LNCaP clone FGC (cell line): ENCODE data around the gene STX17.

Source experiments
- DNase-seq: peaks from one replicate; pipeline ENCODE4 v3.0.0-alpha.2; 2011; ENCODE audit warnings: low read depth
- H3K4me3 ChIP-seq: 2 replicates; pipeline ENCODE4 v1.5.1; 2011; ENCODE audit warnings: mild to moderate bottlenecking, low read depth, low read length, control low read depth
- CTCF ChIP-seq: IDR thresholded peaks from 2 replicates; pipeline ENCODE4 v1.5.1; 2012; ENCODE audit warnings: mild to moderate bottlenecking; ENCODE audit not compliant: control insufficient read depth, insufficient read depth; ENCODE audit errors: extremely low read depth

Gene STX17

GRCh38 chr9:100011062-100011681 is 104.7 kb downstream of the STX17 start:
- peak; percentile 70 for TF ChIP-seq CTCF
- DNase-seq = peak; percentile 32
- no peak overlapping the region for H3K4me3 ChIP-seq

- DNase-seq = no peak
- no peak overlapping the region for H3K4me3 ChIP-seq
- TF ChIP-seq CTCF = no peak
These were observed 105.8 kb downstream of the STX17 start for GRCh38 chr9:100012279-100012678.

GRCh38 chr9:100013573-100013972 is 107.1 kb downstream of the STX17 start:
- TF ChIP-seq CTCF = no peak
- no peak overlapping the region for H3K4me3 ChIP-seq
- no peak for DNase-seq

- no peak overlapping the region for H3K4me3 ChIP-seq
- no peak for DNase-seq
- no peak for TF ChIP-seq CTCF
These were observed 108.4 kb downstream of the STX17 start for GRCh38 chr9:100014846-100015245.

GRCh38 chr9:100019541-100019940 is 113.1 kb downstream of the STX17 start:
- no peak for DNase-seq
- H3K4me3 ChIP-seq = no peak overlapping the region

More at GRCh38 chr9:100019541-100019940, 113.1 kb downstream of the STX17 start:
- no peak for TF ChIP-seq CTCF
